Activated CD4-positive, alpha-beta T cell treated with anti-CD3 and anti-CD28 coated beads, Interleukin-2, amount 10 ng/mL, durations not matched to agents 24 days and 14 days (primary cell): ENCODE results near the gene CCDC93. TPM values are rescaled to one million over a fixed set of nuclear protein-coding genes. Genes with fewer than 3 reads are reported as not detected.
A peak's percentile ranks its signal among the peaks of the same experiment; 100 is the strongest.
"Not testable (repeated sequence)": the region's sequence is repeated elsewhere in the genome, so short reads cannot be mapped to it uniquely, and the experiment has no call there.

Experiments used
- DNase-seq: peaks from one replicate; pipeline ENCODE4 v3.0.0; 2022
- H3K27ac Mint-ChIP-seq: one replicate; pipeline ENCODE4 v1.8.0; 2022; ENCODE audit warnings: mild to moderate bottlenecking, mixed read lengths
- H3K27me3 Mint-ChIP-seq: one replicate; pipeline ENCODE4 v1.8.0; 2022; ENCODE audit warnings: mixed read lengths
- H3K36me3 Mint-ChIP-seq: one replicate; pipeline ENCODE4 v1.8.0; 2022; ENCODE audit warnings: low read depth, mild to moderate bottlenecking, mixed read lengths
- H3K4me1 Mint-ChIP-seq: one replicate; pipeline ENCODE4 v1.8.0; 2021; ENCODE audit warnings: mixed read lengths
- H3K4me3 Mint-ChIP-seq: one replicate; pipeline ENCODE4 v1.8.0; 2022; ENCODE audit warnings: mild to moderate bottlenecking, moderate library complexity, mixed read lengths
- H3K9me3 Mint-ChIP-seq: one replicate; pipeline ENCODE4 v1.8.0; 2021; ENCODE audit warnings: mixed read lengths
- intact Hi-C: fragments of 100-400 bp; cut with micrococcal nuclease; formaldehyde crosslinking; loops from one replicate; pipeline ENCODE4 v1.15.1; 2023
- total RNA-seq: library from RNA; stranded (reverse); gene quantifications from 2 replicates; pipeline ENCODE4 v1.2.3, GENCODE V29; 2022

Gene CCDC93
- total RNA-seq, 1 donor from 2014 or later: 34.4 TPM

DNA sequence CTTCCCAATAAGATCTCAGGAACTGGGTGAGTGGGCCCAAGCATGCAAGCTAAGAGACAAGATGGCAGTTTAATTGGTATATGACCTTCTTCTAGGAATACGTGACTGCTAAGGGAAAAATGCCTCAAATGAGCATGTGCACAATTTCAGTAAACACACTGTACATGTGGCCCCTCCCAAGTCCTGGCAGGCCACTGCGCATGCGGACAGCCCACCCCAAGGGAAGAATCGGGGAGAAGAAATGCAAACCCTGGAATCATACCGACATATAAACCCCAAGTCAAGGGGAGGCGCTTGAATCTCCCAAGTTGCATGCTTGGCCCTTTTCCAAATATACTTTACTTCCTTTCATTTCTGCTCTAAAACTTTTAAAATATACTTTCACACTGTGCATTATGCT lies 15.2 kb upstream of the CCDC93 start:
- H3K27ac Mint-ChIP-seq: no peak overlapping the region

DNA sequence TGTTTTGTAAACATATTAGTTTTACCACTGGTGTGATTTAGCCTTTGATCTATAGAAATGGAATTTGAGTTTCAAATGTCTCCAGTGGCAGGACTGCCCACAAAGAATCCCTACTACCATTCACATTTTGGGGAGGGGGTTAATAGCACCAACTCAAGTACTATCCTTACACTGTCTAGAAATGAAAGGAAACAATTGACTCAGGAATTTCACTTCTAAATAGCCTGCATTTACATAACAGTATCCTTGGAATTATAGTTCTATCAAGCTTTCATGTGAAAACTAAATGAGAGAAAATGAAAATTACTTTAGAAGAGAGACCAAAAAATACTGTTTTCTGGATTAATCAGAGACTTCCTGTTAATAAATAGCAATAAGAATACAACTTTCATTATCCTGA lies 7.5 kb upstream of the CCDC93 start:
- Mint-ChIP-seq H3K9me3 (peaks cover 6% of the 10 kb centered on the region), H3K27me3 (peaks cover 22% of the 10 kb centered on the region), H3K4me1 (peaks cover 8% of the 10 kb centered on the region), H3K27ac (no peak overlapping the region), H3K36me3 (no peaks in the 10 kb centered on the region), H3K4me3 (no peak overlapping the region)
- intact Hi-C loops: no loop called here
- no peak for DNase-seq

More for the DNA sequence above, 15.2 kb upstream of the CCDC93 start:
- peaks cover 44% of the 10 kb centered on the region for H3K27me3 Mint-ChIP-seq
- intact Hi-C loops: no loop called here
- H3K4me1 Mint-ChIP-seq: peaks cover 2% of the 10 kb centered on the region
- no peak for DNase-seq
- H3K36me3 Mint-ChIP-seq: no peaks in the 10 kb centered on the region
- no peaks in the 10 kb centered on the region for H3K9me3 Mint-ChIP-seq
- no peak overlapping the region for H3K4me3 Mint-ChIP-seq

DNA sequence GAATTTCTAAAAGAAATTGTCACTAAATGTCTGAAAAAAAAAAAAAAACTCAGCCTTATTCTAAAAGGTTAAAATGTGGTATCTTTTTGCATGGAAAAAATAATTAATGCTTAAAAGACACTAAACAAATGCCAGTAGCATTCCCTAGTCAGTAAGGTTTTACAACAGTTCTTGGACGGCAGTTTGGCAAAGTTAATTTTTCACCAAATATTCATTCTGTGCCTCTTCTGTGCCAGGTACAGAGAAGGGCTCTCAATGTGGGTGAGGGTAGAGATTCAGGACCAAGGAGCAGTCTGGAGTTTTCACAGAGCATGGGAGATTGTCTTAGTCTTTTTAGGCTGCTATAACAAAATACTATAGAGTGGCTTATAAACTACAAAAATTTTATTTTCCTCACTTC lies 6.0 kb upstream of the CCDC93 start:
- Mint-ChIP-seq H3K4me1 (peaks cover 9% of the 10 kb centered on the region), H3K9me3 (peaks cover 6% of the 10 kb centered on the region), H3K27ac (no peak overlapping the region), H3K27me3 (peaks cover 15% of the 10 kb centered on the region), H3K36me3 (no peaks in the 10 kb centered on the region), H3K4me3 (no peak overlapping the region)
- intact Hi-C loops: no loop called here
- no peak for DNase-seq

DNA sequence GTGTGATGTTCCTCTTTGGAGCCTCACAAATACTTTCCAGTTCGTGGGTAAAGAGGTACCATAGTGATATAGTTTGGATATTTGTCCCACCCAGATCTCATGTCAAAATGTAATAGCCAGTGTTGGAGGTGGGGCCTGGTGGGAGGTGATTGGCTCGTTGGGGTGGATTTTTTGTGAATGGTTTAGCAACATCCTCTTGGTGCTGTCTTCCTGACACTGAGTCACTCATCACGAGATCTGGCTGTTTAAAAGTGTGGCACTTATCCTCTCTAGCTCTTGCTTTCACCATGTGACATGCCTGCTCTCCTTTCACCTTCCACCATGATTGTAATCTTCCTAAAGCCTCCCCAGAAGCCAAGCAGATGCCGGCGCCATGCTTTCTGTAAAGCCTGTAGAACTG lies 3.0 kb upstream of the CCDC93 start:
- peaks cover 6% of the 10 kb centered on the region for H3K9me3 Mint-ChIP-seq
- peak overlapping the region; percentile 26 for H3K27ac Mint-ChIP-seq
- H3K36me3 Mint-ChIP-seq: peaks cover 2% of the 10 kb centered on the region
- intact Hi-C loops: no loop called here
- DNase-seq: peak; percentile 63
- H3K4me3 Mint-ChIP-seq: peak overlapping the region; percentile 52
- peaks cover 28% of the 10 kb centered on the region for H3K4me1 Mint-ChIP-seq
- H3K27me3 Mint-ChIP-seq: peaks cover 9% of the 10 kb centered on the region

DNA sequence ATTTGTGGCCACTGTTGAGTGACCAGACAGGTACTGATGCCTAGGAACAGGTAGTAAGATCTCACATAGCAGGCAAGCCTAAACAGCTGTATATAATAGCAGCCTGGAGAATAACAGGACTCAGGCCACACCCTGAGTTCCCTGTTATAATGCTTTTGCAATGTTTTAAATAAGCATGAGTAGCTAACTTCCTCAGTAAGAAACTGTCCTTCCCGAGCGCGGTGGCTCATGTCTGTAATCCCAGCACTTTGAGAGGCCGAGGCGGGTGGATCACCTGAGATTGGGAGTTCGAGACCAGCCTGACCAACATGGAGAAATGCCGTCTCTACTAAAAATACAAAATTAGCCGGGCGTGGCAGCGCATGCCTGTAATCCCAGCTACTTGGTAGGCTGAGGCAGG lies 1.9 kb upstream of the CCDC93 start:
- H3K36me3 Mint-ChIP-seq, DNase-seq, intact Hi-C loops, H3K27me3 Mint-ChIP-seq, H3K27ac Mint-ChIP-seq, H3K9me3 Mint-ChIP-seq, H3K4me3 Mint-ChIP-seq: not testable (repeated sequence)
- H3K4me1 Mint-ChIP-seq: peaks cover 35% of the 10 kb centered on the region

DNA sequence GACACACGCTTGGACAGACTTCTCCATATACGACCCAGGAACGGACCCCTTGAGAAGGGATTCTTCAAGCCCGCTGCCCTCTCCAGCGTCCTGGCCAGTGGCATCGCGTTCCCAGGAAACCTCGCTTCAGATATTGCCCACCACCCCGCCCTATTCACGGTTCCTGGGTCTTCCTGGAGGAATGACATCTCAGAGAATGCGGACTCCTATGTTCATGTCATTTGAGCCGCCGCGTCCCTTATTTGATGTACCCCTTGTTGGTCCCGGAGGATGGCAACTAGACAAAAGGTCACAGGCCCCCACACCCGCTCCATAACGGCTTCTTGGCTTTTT lies 588 bp upstream of the CCDC93 start:
- intact Hi-C loops: loop anchor here (1.0 to 5.0 kb wide), 3 partner anchors 74 to 1353 kb away; partner anchors contain the start of genes C2orf76, DBI, DDX18 and INSIG2
- Mint-ChIP-seq H3K4me3 (peak overlapping the region; percentile 96), H3K9me3 (peaks cover 6% of the 10 kb centered on the region), H3K36me3 (peaks cover 7% of the 10 kb centered on the region), H3K27me3 (peaks cover 2% of the 10 kb centered on the region), H3K27ac (peak overlapping the region; percentile 81), H3K4me1 (peaks cover 41% of the 10 kb centered on the region)
- no peak for DNase-seq

DNA sequence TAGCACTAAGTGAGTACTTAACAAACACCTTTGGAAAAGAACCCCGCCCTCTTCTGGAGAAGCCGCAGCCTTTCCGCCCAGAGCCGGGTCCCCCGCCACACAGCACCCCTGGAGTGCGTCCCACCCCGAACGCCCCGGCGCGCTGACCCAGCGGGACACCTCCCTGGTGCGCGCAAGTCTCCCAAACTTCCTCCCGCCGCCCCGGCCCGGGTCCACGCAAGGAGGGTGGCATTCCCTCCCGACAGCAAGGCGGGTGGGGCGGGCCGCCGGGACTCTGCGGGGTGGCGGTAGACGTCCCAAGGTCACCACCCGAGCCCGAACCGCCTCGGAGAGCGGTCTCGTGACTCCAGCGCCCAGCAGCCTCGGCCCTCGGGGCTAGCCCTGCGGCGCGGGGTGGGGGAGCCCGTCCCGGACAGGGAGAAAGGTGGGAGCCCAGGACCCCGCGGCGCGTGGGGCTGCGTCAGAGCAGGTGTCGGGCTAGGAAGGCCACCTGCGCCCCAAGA lies 598 bp downstream of the CCDC93 start:
- Mint-ChIP-seq H3K4me3 (peak overlapping the region; percentile 96), H3K4me1 (peaks cover 41% of the 10 kb centered on the region), H3K27me3 (no peaks in the 10 kb centered on the region), H3K27ac (peak overlapping the region; percentile 71), H3K9me3 (peaks cover 6% of the 10 kb centered on the region), H3K36me3 (peaks cover 10% of the 10 kb centered on the region)
- DNase-seq: peak; percentile 82
- intact Hi-C loops: loop anchor here (1.0 to 5.0 kb wide), 2 partner anchors 10 to 1354 kb away; partner anchors contain the start of genes C2orf76 and DBI

DNA sequence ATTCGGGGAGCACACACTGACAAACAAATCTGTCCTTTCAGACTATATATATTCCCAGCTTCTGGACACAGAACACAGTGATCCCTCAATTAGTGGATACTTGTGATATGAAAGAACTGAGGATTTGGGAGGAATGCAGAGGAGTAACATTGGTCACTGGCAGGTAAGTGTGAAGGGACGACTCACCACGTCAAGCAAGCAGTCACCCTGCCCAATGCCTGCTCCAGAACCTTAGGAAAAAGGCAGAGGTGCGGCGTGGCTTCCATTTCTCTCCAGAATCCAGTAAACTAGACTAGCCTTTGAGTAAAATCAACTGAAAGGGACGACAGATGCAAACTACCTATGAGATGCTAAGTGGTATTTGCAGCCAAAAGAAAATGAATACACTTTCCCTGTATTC lies 1.1 kb downstream of the CCDC93 start:
- H3K27ac Mint-ChIP-seq: peak overlapping the region; percentile 71
- peak; percentile 54 for DNase-seq
- no peaks in the 10 kb centered on the region for H3K27me3 Mint-ChIP-seq
- peaks cover 6% of the 10 kb centered on the region for H3K9me3 Mint-ChIP-seq
- peaks cover 15% of the 10 kb centered on the region for H3K36me3 Mint-ChIP-seq
- intact Hi-C loops: loop anchor here (1.0 to 5.0 kb wide), 2 partner anchors 9 to 1355 kb away; partner anchors contain the start of genes C2orf76 and DBI
- peak overlapping the region; percentile 96 for H3K4me3 Mint-ChIP-seq
- H3K4me1 Mint-ChIP-seq: peaks cover 43% of the 10 kb centered on the region

DNA sequence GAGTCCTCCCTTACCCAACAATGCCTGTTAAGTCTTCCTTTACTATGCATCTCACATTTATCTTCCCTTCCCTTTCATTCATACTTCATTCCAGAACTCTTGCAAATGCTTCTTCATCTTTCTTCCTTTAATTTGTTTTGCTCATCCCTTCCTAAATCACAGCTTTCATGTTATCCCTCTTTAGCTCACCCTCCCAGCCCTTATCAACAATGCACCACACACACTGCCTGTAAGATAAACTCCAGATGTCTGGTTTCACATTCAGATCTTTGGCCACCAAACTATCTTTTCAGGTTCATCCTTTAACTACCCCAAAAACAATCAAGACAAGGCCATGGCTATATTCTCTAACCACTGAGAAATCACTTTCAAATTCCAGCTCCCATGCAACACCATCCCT lies 3.4 kb downstream of the CCDC93 start:
- H3K27ac Mint-ChIP-seq: no peak overlapping the region
- H3K4me3 Mint-ChIP-seq: no peak overlapping the region
- intact Hi-C loops: loop anchor here (5.0 kb wide), 1 partner anchor 1357 kb away; the partner anchor contains the start of genes C2orf76 and DBI
- peaks cover 44% of the 10 kb centered on the region for H3K4me1 Mint-ChIP-seq
- no peaks in the 10 kb centered on the region for H3K27me3 Mint-ChIP-seq
- peaks cover 30% of the 10 kb centered on the region for H3K36me3 Mint-ChIP-seq
- no peak for DNase-seq
- H3K9me3 Mint-ChIP-seq: no peaks in the 10 kb centered on the region

DNA sequence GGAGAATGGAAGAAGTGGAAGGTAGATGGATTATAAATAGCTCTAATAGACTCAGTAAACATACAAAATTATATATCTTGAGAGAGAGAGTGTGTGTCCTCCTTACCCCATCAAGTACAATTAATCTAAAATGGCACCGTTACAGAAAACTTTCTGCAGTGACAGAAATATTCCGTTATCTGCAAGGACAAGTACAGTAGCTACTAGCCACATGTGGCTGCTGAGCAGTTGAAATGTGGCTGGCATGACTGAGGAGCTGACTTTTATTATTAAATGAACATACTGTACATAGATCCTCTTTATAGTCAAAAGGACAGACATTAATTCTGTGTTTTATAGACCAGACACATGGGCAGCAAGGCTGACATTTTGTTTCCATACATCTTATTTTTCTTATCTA lies 7.0 kb downstream of the CCDC93 start:
- intact Hi-C loops: no loop called here
- no peak for DNase-seq
- H3K36me3 Mint-ChIP-seq: peaks cover 45% of the 10 kb centered on the region
- no peak overlapping the region for H3K4me3 Mint-ChIP-seq
- H3K27ac Mint-ChIP-seq: peak overlapping the region; percentile 40
- peaks cover 27% of the 10 kb centered on the region for H3K4me1 Mint-ChIP-seq
- no peaks in the 10 kb centered on the region for H3K9me3 Mint-ChIP-seq
- no peaks in the 10 kb centered on the region for H3K27me3 Mint-ChIP-seq

DNA sequence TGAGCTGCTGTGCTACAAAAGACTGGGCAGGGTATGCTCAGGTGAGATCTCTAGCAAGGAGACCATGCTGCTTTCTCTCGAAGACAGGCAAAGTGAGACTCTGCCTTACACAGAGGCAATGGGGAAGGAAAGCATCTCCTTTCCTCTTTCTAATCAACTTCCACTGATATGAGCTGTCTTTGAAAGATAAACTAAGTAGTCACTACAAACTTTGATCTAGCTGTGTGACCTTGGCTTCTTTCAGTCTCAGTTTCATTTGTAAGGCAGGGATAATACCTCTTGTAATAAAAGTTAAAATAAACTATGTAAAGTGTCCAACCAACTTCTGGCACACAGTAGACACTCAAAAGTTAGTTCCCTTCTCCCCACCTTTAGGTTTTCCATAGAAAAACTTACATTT lies 7.5 kb downstream of the CCDC93 start:
- no peak for DNase-seq

DNA sequence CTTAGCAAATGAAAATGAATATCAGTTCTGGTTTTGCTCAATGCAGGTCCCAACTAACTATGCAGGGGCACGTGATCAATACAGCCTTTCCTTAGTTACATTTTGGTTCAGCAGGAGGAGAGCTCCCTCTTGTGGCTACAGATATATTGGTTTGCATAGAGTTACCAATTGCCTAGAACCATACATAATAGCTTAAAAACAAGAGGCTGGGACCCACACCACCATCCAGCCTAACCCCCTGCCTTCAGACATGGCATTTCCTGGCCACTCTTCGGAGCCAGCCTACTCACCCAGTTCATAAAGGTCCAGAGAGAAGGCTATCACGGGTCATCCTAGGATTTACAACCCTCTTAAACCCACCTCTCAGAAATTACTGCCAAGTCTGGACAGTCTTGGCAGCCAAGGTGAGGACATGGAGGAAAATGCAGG lies 10.5 kb downstream of the CCDC93 start:
- peaks cover 66% of the 10 kb centered on the region for H3K36me3 Mint-ChIP-seq
- intact Hi-C loops: loop anchor here (1.0 kb wide), 3 partner anchors 10 to 189 kb away; partner anchors contain the start of gene DDX18
- peak overlapping the region; percentile 73 for H3K27ac Mint-ChIP-seq
- no peak overlapping the region for H3K4me3 Mint-ChIP-seq
- H3K27me3 Mint-ChIP-seq: no peaks in the 10 kb centered on the region
- no peaks in the 10 kb centered on the region for H3K9me3 Mint-ChIP-seq
- peaks cover 17% of the 10 kb centered on the region for H3K4me1 Mint-ChIP-seq
- DNase-seq: peak; percentile 90

More for the DNA sequence above, 7.5 kb downstream of the CCDC93 start:
- Mint-ChIP-seq H3K4me3 (no peak overlapping the region), H3K4me1 (peaks cover 22% of the 10 kb centered on the region), H3K27ac (peak overlapping the region; percentile 40), H3K9me3 (no peaks in the 10 kb centered on the region), H3K36me3 (peaks cover 49% of the 10 kb centered on the region), H3K27me3 (no peaks in the 10 kb centered on the region)
- intact Hi-C loops: no loop called here

DNA sequence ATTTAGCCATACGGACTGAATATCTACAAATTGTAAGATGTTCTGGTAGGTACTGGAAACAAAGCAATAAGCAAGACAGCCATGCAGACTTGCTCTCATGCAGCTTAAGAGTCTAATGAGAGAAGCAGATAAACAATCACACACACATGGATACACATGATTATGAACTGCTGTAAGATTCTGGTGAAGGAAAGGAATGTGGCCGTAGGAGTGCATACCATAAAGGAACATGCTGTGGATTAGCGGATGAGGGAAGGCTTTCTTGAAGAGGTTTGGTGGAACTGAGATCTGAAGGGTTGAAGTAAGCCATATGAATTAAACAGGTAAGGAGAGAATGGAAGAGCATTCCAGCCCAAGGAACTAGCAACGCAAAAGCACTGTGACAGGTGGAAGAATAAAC lies 13.8 kb downstream of the CCDC93 start:
- Mint-ChIP-seq H3K4me1 (peaks cover 6% of the 10 kb centered on the region), H3K27ac (no peak overlapping the region), H3K36me3 (peaks cover 57% of the 10 kb centered on the region), H3K27me3 (no peaks in the 10 kb centered on the region), H3K9me3 (no peaks in the 10 kb centered on the region), H3K4me3 (no peak overlapping the region)
- intact Hi-C loops: no loop called here
- no peak for DNase-seq

DNA sequence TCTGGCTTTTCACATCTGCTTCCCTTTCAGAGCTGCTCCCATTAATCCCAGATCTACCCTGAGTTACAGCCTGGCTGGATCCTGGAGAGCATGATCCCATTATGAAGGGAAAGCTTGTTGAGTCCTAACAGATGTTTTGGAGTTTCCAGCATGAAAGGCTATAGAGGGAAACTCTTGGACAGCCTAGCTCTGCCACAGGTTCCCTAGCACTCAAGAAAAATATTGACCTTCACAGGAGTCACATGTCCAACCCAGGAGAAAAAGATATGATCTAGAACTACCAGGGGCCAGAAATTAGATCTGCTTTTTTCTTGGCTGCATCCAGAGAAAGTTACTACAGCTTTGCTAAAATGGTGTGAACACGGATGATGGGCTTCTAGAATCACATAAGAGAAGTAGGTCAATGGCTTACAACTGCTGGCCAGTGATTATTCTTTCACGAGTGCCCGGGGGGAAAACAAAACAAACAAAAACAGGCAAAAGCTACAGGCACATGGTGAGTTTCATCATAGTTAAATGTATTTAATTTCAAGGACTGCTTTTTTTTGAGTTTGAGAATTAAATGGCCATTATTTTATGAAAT lies 15.9 kb downstream of the CCDC93 start:
- intact Hi-C loops: no loop called here
- Mint-ChIP-seq H3K27me3 (no peaks in the 10 kb centered on the region), H3K4me1 (peaks cover 2% of the 10 kb centered on the region), H3K4me3 (no peak overlapping the region), H3K9me3 (no peaks in the 10 kb centered on the region), H3K27ac (peak overlapping the region; percentile 1), H3K36me3 (peaks cover 59% of the 10 kb centered on the region)
- DNase-seq: no peak
